IMR-90 (cell line): ENCODE results near the gene PDYN.

Experiments used
- CEBPB ChIP-seq: IDR thresholded peaks from 2 replicates; pipeline ENCODE4 v1.6.1; 2012; ENCODE audit warnings: low read depth, low read length, improper control_type of control experiment
- CTCF ChIP-seq: conservative IDR thresholded peaks from 2 replicates; pipeline ENCODE4 v1.5.1; 2012; ENCODE audit warnings: mild to moderate bottlenecking, low read depth, low read length, improper control_type of control experiment
- FOS ChIP-seq: fragments of 150-350 bp; IDR thresholded peaks from 2 replicates; pipeline ENCODE4 v1.6.1; 2016; ENCODE audit warnings: low read depth, low read length
- MXI1 ChIP-seq: IDR thresholded peaks from 2 replicates; pipeline ENCODE4 v1.6.1; 2012; ENCODE audit warnings: low read depth, mild to moderate bottlenecking, low read length, moderate library complexity, borderline replicate concordance
- NFE2L2 ChIP-seq: fragments of 150-350 bp; IDR thresholded peaks from 2 replicates; pipeline ENCODE4 v1.6.1; 2016; ENCODE audit warnings: low read depth, mild to moderate bottlenecking, low read length
- POLR2A ChIP-seq: IDR thresholded peaks from 2 replicates; pipeline ENCODE4 v1.6.1; 2012; ENCODE audit warnings: mild to moderate bottlenecking, low read depth, low read length
- RAD21 ChIP-seq: IDR thresholded peaks from 2 replicates; pipeline ENCODE4 v1.6.1; 2012; ENCODE audit warnings: low read length, improper control_type of control experiment
- RCOR1 ChIP-seq: IDR thresholded peaks from 2 replicates; pipeline ENCODE4 v1.6.1; 2012; ENCODE audit warnings: mild to moderate bottlenecking, low read length, improper control_type of control experiment; ENCODE audit not compliant: insufficient replicate concordance
- RFX5 ChIP-seq: IDR thresholded peaks from 2 replicates; pipeline ENCODE4 v1.8.0; 2012; ENCODE audit warnings: low read depth, mild to moderate bottlenecking, low read length, moderate library complexity
- SMC3 ChIP-seq: fragments of 150-350 bp; IDR thresholded peaks from 2 replicates; pipeline ENCODE4 v1.6.1; 2016; ENCODE audit warnings: low read depth, mild to moderate bottlenecking, antibody characterized with exemption, low read length, moderate library complexity
- TF ChIP-seq, protein P1 (sequence below): fragments of 150-350 bp; IDR thresholded peaks from 2 replicates; pipeline ENCODE4 v1.6.1; 2017; ENCODE audit warnings: mild to moderate bottlenecking, antibody characterized with exemption, low read length, low read depth
- TF ChIP-seq, protein P2 (sequence below): fragments of 150-350 bp; IDR thresholded peaks from 2 replicates; pipeline ENCODE4 v1.6.1; 2016; ENCODE audit warnings: low read depth, mild to moderate bottlenecking, low read length, moderate library complexity, borderline replicate concordance

GRCh38 chr20:1939270-1939595 is 54.6 kb downstream of the PDYN start:
- no peak for TF ChIP-seq MXI1
- TF ChIP-seq RFX5, result no peak
- TF ChIP-seq CTCF, result no peak
- no peak for TF ChIP-seq CEBPB
- no peak for TF ChIP-seq POLR2A
- TF ChIP-seq FOS, result no peak
- TF ChIP-seq, protein P1, sequence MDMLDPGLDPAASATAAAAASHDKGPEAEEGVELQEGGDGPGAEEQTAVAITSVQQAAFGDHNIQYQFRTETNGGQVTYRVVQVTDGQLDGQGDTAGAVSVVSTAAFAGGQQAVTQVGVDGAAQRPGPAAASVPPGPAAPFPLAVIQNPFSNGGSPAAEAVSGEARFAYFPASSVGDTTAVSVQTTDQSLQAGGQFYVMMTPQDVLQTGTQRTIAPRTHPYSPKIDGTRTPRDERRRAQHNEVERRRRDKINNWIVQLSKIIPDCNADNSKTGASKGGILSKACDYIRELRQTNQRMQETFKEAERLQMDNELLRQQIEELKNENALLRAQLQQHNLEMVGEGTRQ, result no peak
- TF ChIP-seq RCOR1, result no peak
- TF ChIP-seq, protein P2, sequence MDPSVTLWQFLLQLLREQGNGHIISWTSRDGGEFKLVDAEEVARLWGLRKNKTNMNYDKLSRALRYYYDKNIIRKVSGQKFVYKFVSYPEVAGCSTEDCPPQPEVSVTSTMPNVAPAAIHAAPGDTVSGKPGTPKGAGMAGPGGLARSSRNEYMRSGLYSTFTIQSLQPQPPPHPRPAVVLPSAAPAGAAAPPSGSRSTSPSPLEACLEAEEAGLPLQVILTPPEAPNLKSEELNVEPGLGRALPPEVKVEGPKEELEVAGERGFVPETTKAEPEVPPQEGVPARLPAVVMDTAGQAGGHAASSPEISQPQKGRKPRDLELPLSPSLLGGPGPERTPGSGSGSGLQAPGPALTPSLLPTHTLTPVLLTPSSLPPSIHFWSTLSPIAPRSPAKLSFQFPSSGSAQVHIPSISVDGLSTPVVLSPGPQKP, result no peak
- no peak for TF ChIP-seq SMC3
- no peak for TF ChIP-seq RAD21
- TF ChIP-seq NFE2L2, result no peak
